GM12891 (cell line): ENCODE measurements around the gene PUS1.

ENCODE experiments used
- DNase-seq: peaks from one replicate; pipeline ENCODE4 v3.0.0; 2011; ENCODE audit warnings: low spot score; ENCODE audit not compliant: insufficient read length
- FAIRE-seq: peaks from 2 replicates; lab custom pipeline; 2011; peaks lifted over from hg19 to GRCh38; lab: Jason Lieb, UNC
- PAX5 ChIP-seq: IDR thresholded peaks from 2 replicates; pipeline ENCODE4 v1.6.1; 2011; ENCODE audit warnings: low read length, moderate library complexity, mild to moderate bottlenecking; ENCODE audit not compliant: insufficient read depth, severe bottlenecking
- POLR2A ChIP-seq: IDR thresholded peaks from 2 replicates; pipeline ENCODE4 v1.6.1; 2011; ENCODE audit warnings: low read depth, low read length, control low read depth
- POLR2AphosphoS5 ChIP-seq: IDR thresholded peaks from 2 replicates; pipeline ENCODE4 v1.6.1; 2011; ENCODE audit warnings: low read depth, low read length, control low read depth
- POU2F2 ChIP-seq: IDR thresholded peaks from 2 replicates; pipeline ENCODE4 v1.6.1; 2011; ENCODE audit warnings: low read depth, mild to moderate bottlenecking, control low read depth, low read length, moderate library complexity
- SPI1 ChIP-seq: IDR thresholded peaks from 2 replicates; pipeline ENCODE4 v1.6.1; 2011; ENCODE audit warnings: low read depth, low read length, control low read depth
- TAF1 ChIP-seq: IDR thresholded peaks from 2 replicates; pipeline ENCODE4 v1.6.1; 2011; ENCODE audit warnings: low read depth, low read length, control low read depth

PUS1 gene

DNA sequence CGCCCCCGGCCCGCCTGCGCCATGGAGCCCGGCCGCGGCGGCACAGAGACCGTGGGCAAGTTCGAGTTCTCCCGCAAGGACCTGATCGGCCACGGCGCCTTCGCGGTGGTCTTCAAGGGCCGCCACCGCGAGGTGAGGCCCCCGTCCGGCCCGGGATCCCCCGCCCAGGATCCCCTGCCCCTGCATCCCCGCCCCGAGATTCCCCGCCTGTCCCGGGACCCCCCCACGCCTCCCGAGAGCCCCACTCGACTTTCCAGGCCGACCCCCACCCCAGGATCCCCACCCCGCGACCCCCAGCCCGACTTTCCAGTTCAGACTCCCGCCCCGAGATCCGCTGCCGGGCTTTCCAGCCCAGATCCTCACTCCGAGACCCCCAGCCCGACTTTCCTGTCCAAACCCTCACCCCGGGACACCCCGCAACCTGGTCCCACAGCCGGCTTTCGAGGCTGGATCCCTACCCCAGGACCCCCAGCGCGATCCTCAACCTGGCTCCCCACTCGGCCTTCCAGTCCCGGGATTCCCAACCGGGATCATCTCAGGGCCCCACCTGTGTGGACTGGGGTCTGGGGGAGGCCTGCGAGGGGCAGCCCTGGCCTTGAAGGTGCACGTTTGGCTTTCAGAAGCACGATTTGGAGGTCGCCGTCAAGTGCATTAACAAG lies 34.0 kb upstream of the PUS1 start:
- FAIRE-seq (no peak), DNase-seq (peak; percentile 44)
- TF ChIP-seq PAX5 (no peak), SPI1 (no peak), POLR2AphosphoS5 (no peak), TAF1 (no peak), POU2F2 (no peak), POLR2A (no peak)

DNA sequence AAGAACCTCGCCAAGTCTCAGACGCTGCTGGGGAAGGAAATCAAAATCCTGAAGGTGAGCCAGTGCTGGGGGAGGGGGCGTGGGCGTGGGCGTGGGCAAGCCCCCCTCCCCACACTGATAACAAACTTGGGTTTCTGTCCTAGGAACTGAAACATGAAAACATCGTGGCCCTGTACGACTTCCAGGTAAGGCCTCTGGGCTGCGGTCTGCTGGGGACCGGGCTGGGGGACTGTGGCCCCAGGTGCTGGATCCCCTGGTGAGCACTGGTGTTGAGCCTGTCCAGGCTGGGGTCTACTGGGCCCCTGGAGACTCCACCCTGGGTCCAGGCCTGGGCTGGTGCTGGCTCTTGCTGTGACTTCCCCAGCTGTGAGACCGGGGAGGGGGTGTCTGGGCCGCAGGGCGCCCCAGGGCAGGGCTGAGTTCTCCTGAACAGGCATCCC lies 33.4 kb upstream of the PUS1 start:
- FAIRE-seq = no peak
- DNase-seq = no peak
- no peak for TF ChIP-seq SPI1
- TF ChIP-seq POLR2AphosphoS5 = no peak
- TF ChIP-seq POU2F2 = no peak
- no peak for TF ChIP-seq TAF1
- TF ChIP-seq PAX5 = no peak
- TF ChIP-seq POLR2A = no peak

DNA sequence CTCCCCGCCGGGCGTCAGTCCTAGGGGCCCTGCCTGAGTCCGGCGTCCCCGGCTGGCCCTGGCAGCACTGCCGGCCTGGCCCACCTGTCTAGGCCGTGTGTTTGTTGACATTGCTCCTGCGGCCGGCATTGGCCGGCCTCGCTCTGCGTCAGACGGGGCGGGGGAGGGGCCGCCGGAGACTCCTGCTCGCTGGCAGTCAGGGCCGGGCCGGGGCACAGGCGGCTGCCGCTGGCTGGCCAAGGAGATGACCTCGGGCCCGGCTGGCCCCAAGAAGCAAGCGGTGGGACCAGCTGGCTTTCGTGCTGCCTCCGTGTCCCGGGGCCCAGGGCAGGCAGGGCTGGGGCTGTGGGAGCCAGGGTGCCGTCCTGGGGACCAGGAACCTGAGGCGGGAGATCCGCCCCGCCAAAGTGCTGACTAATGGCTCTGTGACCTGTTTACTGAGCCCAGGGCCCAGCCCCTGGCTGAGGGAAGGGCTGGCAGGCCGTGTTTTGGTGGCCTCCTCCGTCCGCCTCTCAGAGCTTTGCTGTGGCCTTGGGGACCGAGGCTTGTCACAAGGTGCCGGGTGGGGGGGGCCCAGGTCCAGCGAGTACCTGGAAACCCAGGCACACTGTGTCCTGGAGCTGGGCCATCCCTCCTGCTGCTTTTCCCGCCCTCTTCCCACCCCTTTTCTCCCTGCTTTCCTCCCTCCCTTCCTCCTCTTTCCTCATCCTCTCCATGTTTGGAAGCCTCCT lies 32.8 kb upstream of the PUS1 start:
- DNase-seq (peak; percentile 95), FAIRE-seq (peak; percentile 86)
- no peak for TF ChIP-seq POLR2AphosphoS5
- no peak for TF ChIP-seq PAX5
- no peak for TF ChIP-seq SPI1
- no peak for TF ChIP-seq POLR2A

DNA sequence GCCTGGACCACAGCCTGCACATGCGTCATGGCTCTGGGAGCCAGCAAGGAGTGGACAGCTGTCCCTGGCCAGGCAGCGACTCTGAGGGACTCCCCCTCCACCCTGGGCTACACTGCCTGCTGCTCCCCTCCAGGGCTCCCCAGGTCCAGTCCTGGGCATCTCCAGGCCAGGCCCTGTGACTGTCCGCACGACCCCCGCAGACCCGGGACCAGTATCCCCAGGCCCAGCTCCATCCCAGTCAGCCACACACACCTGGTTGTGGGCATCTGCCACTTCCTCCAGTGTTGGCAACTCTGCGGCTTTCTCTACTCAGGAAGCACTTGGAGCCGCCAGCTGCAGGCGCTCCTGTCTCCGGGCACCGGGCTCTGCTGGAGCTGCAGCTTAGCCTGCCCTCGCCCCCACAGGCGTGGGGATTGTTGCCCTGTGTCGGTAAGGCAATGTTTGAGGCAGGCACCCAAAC lies 32.2 kb upstream of the PUS1 start:
- FAIRE-seq (no peak), DNase-seq (no peak)
- TF ChIP-seq POU2F2 = no peak
- TF ChIP-seq POLR2A = no peak
- no peak for TF ChIP-seq POLR2AphosphoS5
- TF ChIP-seq PAX5 = no peak
- TF ChIP-seq TAF1 = no peak
- TF ChIP-seq SPI1 = no peak

DNA sequence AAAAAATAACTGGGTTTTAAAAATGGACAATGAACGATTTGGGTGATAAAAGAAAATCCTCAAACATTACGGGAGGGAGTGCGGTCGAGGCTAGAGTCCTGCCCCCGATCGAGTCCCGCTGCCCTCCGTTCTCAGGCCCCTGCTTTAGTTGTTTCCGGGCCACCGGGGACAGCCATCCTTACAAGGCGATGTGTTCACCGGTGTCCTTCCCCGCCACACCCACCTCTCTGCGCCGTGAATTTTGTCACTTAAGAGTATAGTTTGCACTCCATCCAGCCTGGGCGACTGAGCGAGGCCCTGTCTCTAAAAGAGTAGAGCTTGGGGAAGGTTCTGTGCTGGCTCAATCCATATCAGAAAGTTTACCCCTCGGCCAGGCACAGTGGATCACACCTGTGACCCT lies 31.8 kb upstream of the PUS1 start:
- DNase-seq (no peak), FAIRE-seq (no peak)
- no peak for TF ChIP-seq POLR2A
- TF ChIP-seq TAF1 = no peak
- no peak for TF ChIP-seq SPI1
- no peak for TF ChIP-seq POLR2AphosphoS5
- no peak for TF ChIP-seq POU2F2
- no peak for TF ChIP-seq PAX5

DNA sequence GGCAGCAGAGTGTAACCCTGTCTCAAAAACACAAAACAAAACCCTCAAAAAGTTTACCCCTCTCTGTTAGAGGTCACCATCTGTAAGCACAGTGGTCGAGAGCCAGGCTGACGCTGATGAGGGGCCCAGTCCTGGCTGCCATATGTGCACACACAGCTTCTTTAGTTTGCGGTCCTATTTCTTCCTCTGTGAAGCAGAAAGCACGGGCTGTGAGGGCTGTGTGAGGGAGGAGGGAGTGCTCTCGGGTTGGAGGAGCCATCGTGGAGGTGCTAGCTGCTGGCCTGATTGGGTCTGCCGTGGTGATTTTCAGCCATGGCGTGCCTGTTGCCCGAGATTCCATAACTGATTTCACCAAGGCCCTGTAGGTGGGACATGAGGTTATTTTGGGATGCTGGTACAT lies 31.2 kb upstream of the PUS1 start:
- DNase-seq (no peak), FAIRE-seq (no peak)
- TF ChIP-seq SPI1 (no peak), POU2F2 (no peak), PAX5 (no peak), POLR2A (no peak), POLR2AphosphoS5 (no peak)

DNA sequence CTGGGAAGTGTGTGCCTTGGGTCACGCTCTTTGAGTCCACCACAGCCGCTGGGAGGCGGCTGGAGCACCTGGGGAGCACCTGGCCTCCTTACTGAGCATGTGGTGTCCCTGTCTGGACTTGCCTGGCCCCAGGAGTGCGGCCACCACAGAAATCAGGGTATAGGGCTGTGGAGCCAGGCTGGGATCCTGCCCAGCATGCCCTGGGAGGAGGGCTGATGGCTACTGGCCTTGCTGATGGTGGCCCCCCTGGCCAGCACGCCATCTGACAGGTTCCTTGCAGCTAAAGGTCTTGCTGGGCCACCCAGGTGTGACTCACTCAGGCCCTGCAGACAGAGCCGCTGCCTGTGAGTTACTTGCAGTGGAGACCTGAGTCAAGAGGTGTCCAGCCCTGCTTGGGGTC lies 28.7 kb upstream of the PUS1 start:
- FAIRE-seq (no peak), DNase-seq (no peak)
- no peak for TF ChIP-seq POLR2A
- TF ChIP-seq PAX5 = no peak
- TF ChIP-seq POLR2AphosphoS5 = no peak
- no peak for TF ChIP-seq SPI1
- no peak for TF ChIP-seq POU2F2
- no peak for TF ChIP-seq TAF1

DNA sequence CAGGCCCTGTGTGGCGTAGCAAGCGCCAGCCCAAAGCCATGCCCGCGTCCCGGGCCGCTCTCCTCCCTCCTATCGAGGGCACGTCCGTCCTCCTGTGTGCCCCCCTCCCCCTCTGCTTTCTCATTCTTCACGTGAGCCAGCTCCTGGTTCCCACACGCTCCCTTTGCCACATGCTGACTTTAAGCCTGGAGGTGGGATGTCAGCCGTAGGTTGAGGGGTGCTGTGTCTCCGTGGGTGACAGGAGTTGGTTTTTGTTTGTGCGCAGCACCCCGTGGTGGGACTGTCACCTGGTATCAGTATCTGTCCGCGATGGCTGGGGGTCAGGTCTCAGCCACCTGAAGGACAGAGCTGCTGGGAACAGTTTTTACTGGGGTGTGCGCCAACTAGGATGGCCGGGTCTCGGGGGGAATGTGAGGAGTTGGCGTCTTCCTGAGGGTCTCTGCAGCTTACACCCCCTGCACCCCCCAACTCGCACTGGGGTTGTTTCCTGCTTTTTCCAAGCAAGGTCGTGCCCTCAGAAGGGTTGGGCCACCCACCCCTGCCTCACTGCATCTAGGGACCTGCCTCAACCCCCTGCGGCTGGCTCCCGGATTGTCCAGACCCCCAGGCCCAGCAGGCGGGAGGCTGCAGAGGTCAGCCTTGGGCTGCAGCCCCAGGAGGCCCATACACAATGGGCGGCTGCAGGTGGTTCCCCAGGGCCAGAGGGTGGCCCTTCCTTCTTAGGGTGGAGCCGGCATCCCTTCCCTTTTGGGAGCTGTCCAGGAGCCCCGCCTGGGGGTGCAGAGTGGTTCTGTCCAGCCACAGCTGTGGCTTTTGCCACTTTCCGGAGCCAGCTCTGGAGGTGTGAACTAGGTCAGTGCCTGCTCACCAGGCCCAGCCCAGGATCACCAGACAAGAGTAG lies 27.4 kb upstream of the PUS1 start:
- no peak for FAIRE-seq
- no peak for TF ChIP-seq POLR2AphosphoS5
- TF ChIP-seq PAX5 = no peak
- TF ChIP-seq POU2F2 = no peak
- no peak for TF ChIP-seq SPI1
- no peak for TF ChIP-seq POLR2A
- no peak for TF ChIP-seq TAF1
- DNase-seq = no peak
